ENCODE data around the gene CREB3. TPM values are rescaled to one million over a fixed set of nuclear protein-coding genes. Genes with fewer than 3 reads are reported as not detected.
A peak's percentile ranks its signal among the peaks of the same experiment; 100 is the strongest.

CREB3 gene
- polyA plus RNA-seq, 3 donors = 17.4 to 38.7 (median 32.2) TPM

DNA sequence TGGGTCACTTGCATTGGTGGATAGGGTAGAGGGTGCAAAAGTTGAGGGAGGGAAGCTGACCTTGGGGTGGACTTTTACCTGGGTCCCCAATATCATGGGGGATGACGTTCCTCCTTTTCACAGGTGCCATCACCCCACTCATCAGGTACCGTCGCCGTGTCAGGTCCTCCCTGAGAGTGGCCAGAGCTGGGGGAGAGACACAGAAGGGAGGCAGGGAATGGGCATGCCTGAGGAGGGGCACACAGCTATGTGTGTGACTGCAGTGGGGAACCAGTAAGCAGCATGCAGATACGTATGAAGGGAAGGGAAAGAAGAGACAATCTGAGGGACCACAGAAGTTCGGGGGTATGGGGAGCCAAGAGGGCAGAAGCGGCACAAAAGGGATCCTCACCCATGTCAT is 6.5 kb downstream of the CREB3 start:
- Mint-ChIP-seq H3K9me3 (peaks cover 0 to 2% (median 0%) of the 10 kb centered on the region in 7 donors), H3K36me3 (peaks cover 81 to 97% of the 10 kb centered on the region in 2 donors), H3K4me3 (no peak overlapping the region), H3K27ac (peak overlapping the region in 3 of 7 donors; percentile 27 to 45 (median 31)), H3K27me3 (ENCODE audit: low read depth in 3 of 3) (peaks cover 0 to 3% (median 1%) of the 10 kb centered on the region in 3 donors), H3K4me1 (peaks cover 21% of the 10 kb centered on the region)
- H3K9me3 ChIP-seq (replicated peaks in 1 of 2; ENCODE audit: control insufficient read depth in 1 of 2, insufficient read depth in 1 of 2, low read length in 2 of 2) = no peaks in the 10 kb centered on the region
- TF ChIP-seq, protein P1, sequence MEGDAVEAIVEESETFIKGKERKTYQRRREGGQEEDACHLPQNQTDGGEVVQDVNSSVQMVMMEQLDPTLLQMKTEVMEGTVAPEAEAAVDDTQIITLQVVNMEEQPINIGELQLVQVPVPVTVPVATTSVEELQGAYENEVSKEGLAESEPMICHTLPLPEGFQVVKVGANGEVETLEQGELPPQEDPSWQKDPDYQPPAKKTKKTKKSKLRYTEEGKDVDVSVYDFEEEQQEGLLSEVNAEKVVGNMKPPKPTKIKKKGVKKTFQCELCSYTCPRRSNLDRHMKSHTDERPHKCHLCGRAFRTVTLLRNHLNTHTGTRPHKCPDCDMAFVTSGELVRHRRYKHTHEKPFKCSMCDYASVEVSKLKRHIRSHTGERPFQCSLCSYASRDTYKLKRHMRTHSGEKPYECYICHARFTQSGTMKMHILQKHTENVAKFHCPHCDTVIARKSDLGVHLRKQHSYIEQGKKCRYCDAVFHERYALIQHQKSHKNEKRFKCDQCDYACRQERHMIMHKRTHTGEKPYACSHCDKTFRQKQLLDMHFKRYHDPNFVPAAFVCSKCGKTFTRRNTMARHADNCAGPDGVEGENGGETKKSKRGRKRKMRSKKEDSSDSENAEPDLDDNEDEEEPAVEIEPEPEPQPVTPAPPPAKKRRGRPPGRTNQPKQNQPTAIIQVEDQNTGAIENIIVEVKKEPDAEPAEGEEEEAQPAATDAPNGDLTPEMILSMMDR (IDR thresholded peaks at IDR 0.05) = no peak
- H3K4me1 ChIP-seq (ENCODE audit: control insufficient read depth in 1 of 2, insufficient read depth in 2 of 2, low read length in 2 of 2) = peaks cover 11 to 18% of the 10 kb centered on the region in 2 donors
- H2AFZ ChIP-seq (ENCODE audit: insufficient read depth, low read depth, low read length, poor library complexity, severe bottlenecking) = no peak overlapping the region
- H3K27me3 ChIP-seq (ENCODE audit: control insufficient read depth in 2 of 2, insufficient read depth in 2 of 2, low read length in 2 of 2) = no peaks in the 10 kb centered on the region
- no peak overlapping the region for H3K27ac ChIP-seq (ENCODE audit: low read depth in 1 of 2, low read length in 2 of 2)
- no peak for DNase-seq
- H3K36me3 ChIP-seq (replicated peaks in 1 of 2; ENCODE audit: control insufficient read depth in 1 of 2, insufficient read depth in 2 of 2, low read length in 2 of 2) = peaks cover 76 to 94% of the 10 kb centered on the region in 2 donors
- no peak overlapping the region for H3K4me3 ChIP-seq (replicated peaks in 1 of 3; ENCODE audit: low read depth in 2 of 3, low read length in 3 of 3)
- WGBS (ENCODE audit: insufficient coverage) = 100% methylated on average over 2 of the region's 7 CpGs
- H3K4me2 ChIP-seq (replicated peaks; ENCODE audit: extremely low read depth, low read length, poor library complexity, severe bottlenecking) = no peak overlapping the region
- intact Hi-C loops (cut with micrococcal nuclease) = loop anchor here in 1 of 2 donors (10.0 kb wide), 1 partner anchor 134 kb away; the partner anchor contains the start of gene TESK1
- H3K79me2 ChIP-seq (ENCODE audit: insufficient read depth, low read length) = peaks cover 17% of the 10 kb centered on the region
- peaks cover 84% of the 10 kb centered on the region for H4K20me1 ChIP-seq (ENCODE audit: insufficient read depth, low read length)
- no peak overlapping the region for H3K9ac ChIP-seq (ENCODE audit: insufficient read depth, low read length, poor library complexity, severe bottlenecking)

GRCh38 chr9:35740243-35740642 is 7.8 kb downstream of the CREB3 start:
- Histone ChIP-seq H3K27ac (ENCODE audit: low read depth in 1 of 2, low read length in 2 of 2) (no peak overlapping the region), H3K9me3 (replicated peaks in 1 of 2; ENCODE audit: control insufficient read depth in 1 of 2, insufficient read depth in 1 of 2, low read length in 2 of 2) (no peaks in the 10 kb centered on the region), H3K4me1 (ENCODE audit: control insufficient read depth in 1 of 2, insufficient read depth in 2 of 2, low read length in 2 of 2) (peaks cover 16 to 23% of the 10 kb centered on the region in 2 donors), H2AFZ (ENCODE audit: insufficient read depth, low read depth, low read length, poor library complexity, severe bottlenecking) (no peak overlapping the region), H3K4me3 (replicated peaks in 1 of 3; ENCODE audit: low read depth in 2 of 3, low read length in 3 of 3) (no peak overlapping the region), H3K27me3 (ENCODE audit: control insufficient read depth in 2 of 2, insufficient read depth in 2 of 2, low read length in 2 of 2) (no peaks in the 10 kb centered on the region), H3K4me2 (replicated peaks; ENCODE audit: extremely low read depth, low read length, poor library complexity, severe bottlenecking) (no peak overlapping the region), H3K9ac (ENCODE audit: insufficient read depth, low read length, poor library complexity, severe bottlenecking) (no peak overlapping the region), H3K36me3 (replicated peaks in 1 of 2; ENCODE audit: control insufficient read depth in 1 of 2, insufficient read depth in 2 of 2, low read length in 2 of 2) (peaks cover 77 to 94% of the 10 kb centered on the region in 2 donors), H3K79me2 (ENCODE audit: insufficient read depth, low read length) (peaks cover 18% of the 10 kb centered on the region), H4K20me1 (ENCODE audit: insufficient read depth, low read length) (peaks cover 96% of the 10 kb centered on the region)
- peak overlapping the region in 1 of 7 donors; percentile 46 for H3K27ac Mint-ChIP-seq
- WGBS (ENCODE audit: insufficient coverage) = 86% methylated on average over 1 of the region's 6 CpGs
- peaks cover 26% of the 10 kb centered on the region for H3K4me1 Mint-ChIP-seq
- intact Hi-C loops (cut with micrococcal nuclease) = no loop called here
- H3K36me3 Mint-ChIP-seq = peaks cover 81 to 97% of the 10 kb centered on the region in 2 donors
- TF ChIP-seq, protein P1 (IDR thresholded peaks at IDR 0.05) = no peak
- DNase-seq = no peak
- peaks cover 0 to 2% (median 0%) of the 10 kb centered on the region in 7 donors for H3K9me3 Mint-ChIP-seq
- no peak overlapping the region for H3K4me3 Mint-ChIP-seq
- peaks cover 0 to 3% (median 1%) of the 10 kb centered on the region in 3 donors for H3K27me3 Mint-ChIP-seq (ENCODE audit: low read depth in 3 of 3)
